Activated CD8-positive, alpha-beta T cell treated with anti-CD3 and anti-CD28 coated beads, Interleukin-2, amount 10 ng/mL, durations not matched to agents 7 days and 5 days (primary cell): ENCODE measurements around the gene GSS. TPM values are rescaled to one million over a fixed set of nuclear protein-coding genes. Genes with fewer than 3 reads are reported as not detected.
A peak's percentile ranks its signal among the peaks of the same experiment; 100 is the strongest.
"Not testable (repeated sequence)": the region's sequence is repeated elsewhere in the genome, so short reads cannot be mapped to it uniquely, and the experiment has no call there.

Experiments
- ATAC-seq: fragments of 150-1000 bp; cut with Tn5 transposase; one replicate; pipeline ENCODE4 v1.10.0; 2021; ENCODE audit warnings: moderate library complexity
- CTCF ChIA-PET: fragments of 350-600 bp; sonication (Branson Sonifier 250); formaldehyde crosslinking; loops from one replicate; lab custom pipeline; 2021; ENCODE audit warnings: antibody characterized with exemption; lab: Charles Lee
- POLR2A ChIA-PET: fragments of 350-600 bp; sonication (Branson Sonifier 250); formaldehyde crosslinking; loops from one replicate; lab custom pipeline; 2021; ENCODE audit warnings: antibody characterized with exemption; lab: Charles Lee
- DNase-seq: peaks from one replicate; pipeline ENCODE4 v3.0.0-alpha.2; 2020
- H3K27ac Mint-ChIP-seq: one replicate; pipeline ENCODE4 v1.8.0; 2021; ENCODE audit warnings: mild to moderate bottlenecking, mixed read lengths
- H3K27me3 Mint-ChIP-seq: one replicate; pipeline ENCODE4 v1.8.0; 2021; ENCODE audit warnings: low read depth, mixed read lengths
- H3K36me3 Mint-ChIP-seq: one replicate; pipeline ENCODE4 v1.8.0; 2021; ENCODE audit warnings: low read depth, mixed read lengths
- H3K4me1 Mint-ChIP-seq: one replicate; pipeline ENCODE4 v1.8.0; 2021; ENCODE audit warnings: low read depth, mixed read lengths
- H3K4me3 Mint-ChIP-seq: one replicate; pipeline ENCODE4 v1.8.0; 2021; ENCODE audit warnings: mild to moderate bottlenecking, mixed read lengths
- H3K9me3 Mint-ChIP-seq: one replicate; pipeline ENCODE4 v1.8.0; 2022; ENCODE audit warnings: mixed read lengths; ENCODE audit not compliant: insufficient read depth
- total RNA-seq, 2 experiments: library from RNA; stranded (reverse); gene quantifications; one replicate each; pipeline ENCODE4 v1.2.3, GENCODE V29; 2021

Gene GSS
- total RNA-seq, 2 experiments from 2014 or later: 55.1 to 55.6 TPM

DNA sequence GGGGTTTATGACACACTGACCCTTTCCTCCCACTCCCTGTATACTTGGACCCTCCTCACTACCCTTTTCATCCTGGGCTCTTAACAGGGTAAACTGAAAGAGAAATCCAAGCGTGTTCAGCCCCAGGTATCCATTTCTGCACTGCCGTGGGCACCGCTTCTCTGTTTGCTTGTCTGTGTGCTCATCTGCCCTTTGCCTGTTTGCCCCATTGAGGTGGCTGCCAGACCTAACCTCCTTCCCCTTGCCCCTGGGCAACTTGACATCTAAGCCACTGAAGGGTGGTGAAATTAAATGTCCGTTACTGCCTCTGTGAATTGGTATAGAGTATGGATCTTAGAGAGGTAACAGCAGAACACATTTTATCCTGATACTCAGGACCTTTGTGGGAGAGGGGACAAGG lies 40.5 kb downstream of the GSS start:
- no peaks in the 10 kb centered on the region for H3K27me3 Mint-ChIP-seq
- POLR2A ChIA-PET: no interaction called here
- no peak for ATAC-seq
- CTCF ChIA-PET: no interaction called here
- H3K36me3 Mint-ChIP-seq: peaks cover 22% of the 10 kb centered on the region
- H3K4me1 Mint-ChIP-seq: peaks cover 22% of the 10 kb centered on the region
- no peaks in the 10 kb centered on the region for H3K9me3 Mint-ChIP-seq
- no peak overlapping the region for H3K4me3 Mint-ChIP-seq
- no peak for DNase-seq
- no peak overlapping the region for H3K27ac Mint-ChIP-seq

DNA sequence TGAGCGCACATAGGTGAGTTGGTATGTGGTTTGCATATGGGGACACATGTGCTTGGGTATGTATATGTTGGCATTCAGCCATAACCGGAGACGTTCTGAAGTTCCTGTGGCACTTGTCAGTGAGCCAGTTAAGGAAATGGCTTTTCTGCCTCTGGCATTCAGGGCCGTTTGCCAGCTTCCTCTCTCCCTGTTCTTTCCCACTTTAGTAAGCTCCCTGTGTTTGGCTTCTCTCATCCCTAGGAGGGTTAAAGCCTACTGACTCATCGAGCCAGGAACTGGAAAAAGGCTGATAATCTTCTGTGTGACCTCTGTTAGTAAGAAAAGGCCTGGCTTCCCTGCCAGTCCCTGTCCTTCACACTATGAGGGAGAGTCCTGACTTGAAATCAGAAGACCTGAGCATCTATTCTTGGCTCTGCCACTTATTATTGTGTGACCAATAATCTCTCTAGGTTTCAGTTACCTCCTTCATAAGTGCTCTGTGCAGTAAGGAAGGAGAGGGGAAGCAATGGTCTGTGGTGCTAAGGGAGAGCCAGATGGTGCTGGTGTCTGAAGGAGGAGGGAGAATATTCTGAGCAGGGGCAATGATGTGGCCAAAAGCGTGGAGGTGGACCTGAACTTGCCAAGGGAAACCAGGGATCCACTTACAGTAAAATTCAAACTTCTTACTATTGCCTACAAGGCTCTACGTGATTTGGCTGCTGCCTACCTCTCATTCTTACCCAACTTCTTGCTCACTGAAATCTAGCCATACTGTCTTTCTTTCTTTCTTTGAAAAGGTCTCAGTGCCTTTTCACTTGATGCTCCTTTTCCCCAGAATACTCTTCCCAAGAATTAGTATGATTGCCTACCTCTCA lies 47.8 kb downstream of the GSS start:
- Mint-ChIP-seq H3K4me1 (peaks cover 7% of the 10 kb centered on the region), H3K27ac (peak overlapping the region; percentile 43), H3K9me3 (no peaks in the 10 kb centered on the region), H3K27me3 (no peaks in the 10 kb centered on the region), H3K36me3 (peaks cover 3% of the 10 kb centered on the region), H3K4me3 (no peak overlapping the region)
- no peak for DNase-seq
- ATAC-seq: no peak
- POLR2A ChIA-PET: no interaction called here
- CTCF ChIA-PET: no interaction called here

DNA sequence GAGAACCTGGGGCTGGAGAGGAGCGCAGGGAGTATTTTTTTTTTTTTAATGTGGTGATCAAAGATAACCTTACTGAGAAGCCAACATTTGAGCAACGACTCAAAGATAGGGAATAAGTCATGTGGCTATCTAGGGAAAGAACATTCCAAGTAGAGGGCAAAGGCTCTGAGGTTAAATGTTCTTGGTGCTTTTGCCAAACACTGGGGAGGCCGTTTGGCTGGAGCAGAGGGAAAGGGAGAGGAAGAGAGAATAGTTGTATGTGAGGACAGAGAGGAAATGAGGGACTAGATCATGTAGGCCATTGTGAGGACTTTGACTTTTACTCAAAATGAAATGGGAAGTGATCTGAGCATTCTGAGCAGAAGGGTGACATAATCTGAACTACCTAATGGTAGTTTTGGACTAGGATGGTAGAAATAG lies 51.4 kb downstream of the GSS start:
- H3K27me3 Mint-ChIP-seq: no peaks in the 10 kb centered on the region
- ChIA-PET CTCF (no interaction called here), POLR2A (no interaction called here)
- DNase-seq (no peak), ATAC-seq (no peak)
- H3K27ac Mint-ChIP-seq: no peak overlapping the region
- H3K4me1 Mint-ChIP-seq: peaks cover 7% of the 10 kb centered on the region
- H3K36me3 Mint-ChIP-seq: peaks cover 5% of the 10 kb centered on the region
- no peaks in the 10 kb centered on the region for H3K9me3 Mint-ChIP-seq
- H3K4me3 Mint-ChIP-seq: no peak overlapping the region

DNA sequence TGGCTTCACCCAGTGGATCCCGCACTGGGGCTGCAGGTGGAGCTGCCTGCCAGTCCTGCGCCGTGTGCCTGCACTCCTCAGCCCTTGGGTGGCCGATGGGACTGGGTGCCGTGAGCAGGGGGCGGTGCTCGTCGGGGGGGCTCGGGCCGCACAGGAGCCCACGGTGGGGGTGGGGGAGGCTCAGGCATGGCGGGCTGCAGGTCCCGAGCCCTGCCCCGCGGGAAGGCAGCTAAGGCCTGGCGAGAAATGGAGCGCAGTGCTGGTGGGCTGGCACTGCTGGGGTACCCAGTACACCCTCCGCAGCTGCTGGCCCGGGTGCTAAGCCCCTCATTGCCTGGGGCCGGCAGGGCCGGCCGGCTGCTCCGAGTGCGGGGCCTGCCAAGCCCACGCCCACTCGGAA lies 56.9 kb downstream of the GSS start:
- ATAC-seq, DNase-seq, H3K9me3 Mint-ChIP-seq, H3K4me3 Mint-ChIP-seq, H3K27me3 Mint-ChIP-seq, POLR2A ChIA-PET, CTCF ChIA-PET, H3K27ac Mint-ChIP-seq, H3K4me1 Mint-ChIP-seq: not testable (repeated sequence)
- peaks cover 10% of the 10 kb centered on the region for H3K36me3 Mint-ChIP-seq

DNA sequence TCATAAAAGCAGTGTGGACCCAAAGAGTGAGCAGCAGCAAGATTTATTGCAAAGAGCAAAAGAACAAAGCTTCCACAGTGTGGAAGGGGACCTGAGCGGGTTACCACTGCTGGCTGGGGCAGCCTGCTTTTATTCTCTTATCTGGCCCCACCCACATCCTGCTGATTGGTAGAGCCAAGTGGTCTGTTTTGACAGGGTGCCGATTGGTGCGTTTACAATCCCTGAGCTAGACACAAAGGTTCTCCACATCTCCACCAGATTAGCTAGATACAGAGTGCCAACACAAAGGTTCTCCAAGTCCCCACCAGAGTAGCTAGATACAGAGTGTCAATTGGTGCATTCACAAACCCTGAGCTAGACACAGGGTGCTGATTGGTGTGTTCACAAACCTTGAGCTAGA lies 57.5 kb downstream of the GSS start:
- POLR2A ChIA-PET, H3K4me3 Mint-ChIP-seq, H3K27ac Mint-ChIP-seq, DNase-seq, H3K4me1 Mint-ChIP-seq, H3K27me3 Mint-ChIP-seq, ATAC-seq, H3K9me3 Mint-ChIP-seq, CTCF ChIA-PET: not testable (repeated sequence)
- H3K36me3 Mint-ChIP-seq: peaks cover 10% of the 10 kb centered on the region

DNA sequence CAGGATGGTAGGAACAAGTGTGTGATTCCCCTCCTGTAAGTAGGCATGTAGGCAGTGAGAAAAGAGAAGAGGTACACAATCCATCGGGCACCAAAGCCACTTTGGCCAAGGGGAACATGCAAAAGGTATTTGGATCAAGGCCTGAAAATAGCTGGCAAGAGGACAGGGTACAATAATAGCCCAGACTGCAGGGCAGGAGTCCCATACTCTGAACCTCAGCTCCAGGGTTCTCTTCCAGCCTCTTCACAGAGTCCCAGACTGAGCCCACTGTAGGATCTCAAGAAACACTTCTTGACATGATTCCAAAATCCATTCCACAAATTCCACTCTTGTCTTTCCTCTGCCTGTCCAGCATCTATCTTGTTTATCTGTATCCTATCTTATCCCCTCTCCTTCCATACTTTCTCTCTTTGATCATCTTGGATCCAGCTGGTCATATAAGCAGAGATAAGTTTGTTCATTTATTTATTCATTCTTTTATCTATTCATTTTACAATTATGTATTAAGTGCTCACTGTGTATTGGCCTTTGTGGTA lies 59.5 kb downstream of the GSS start:
- ChIA-PET POLR2A (no interaction called here), CTCF (interaction anchor here (1.2 kb wide), 1 partner anchor 20 kb away, joined by 4 read pairs; the partner anchor contains the start of gene ACSS2)
- Mint-ChIP-seq H3K27me3 (no peaks in the 10 kb centered on the region), H3K27ac (no peak overlapping the region), H3K9me3 (no peaks in the 10 kb centered on the region), H3K36me3 (peaks cover 13% of the 10 kb centered on the region), H3K4me1 (peaks cover 23% of the 10 kb centered on the region), H3K4me3 (no peak overlapping the region)
- ATAC-seq (no peak), DNase-seq (no peak)

DNA sequence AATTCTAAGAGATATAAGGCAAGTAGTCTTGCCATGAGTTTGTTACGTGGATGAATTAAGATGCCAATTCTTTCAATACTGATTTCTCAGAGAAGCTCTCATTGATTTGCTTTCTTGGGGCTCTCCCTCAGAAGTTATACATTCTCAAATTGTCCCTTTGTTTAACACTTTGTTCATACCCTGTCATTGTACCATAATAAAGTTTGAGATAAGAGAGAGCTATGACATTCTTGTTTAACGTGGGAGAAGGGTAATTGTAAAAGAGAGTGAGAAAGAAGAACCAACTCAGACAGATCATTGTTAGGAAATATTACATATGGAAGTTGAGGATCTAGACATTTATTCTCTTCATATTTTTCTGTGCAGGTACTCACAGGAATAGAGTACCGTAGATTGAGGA lies 60.1 kb downstream of the GSS start:
- Mint-ChIP-seq H3K4me3 (no peak overlapping the region), H3K27ac (no peak overlapping the region), H3K36me3 (peaks cover 12% of the 10 kb centered on the region), H3K9me3 (no peaks in the 10 kb centered on the region), H3K27me3 (no peaks in the 10 kb centered on the region), H3K4me1 (peaks cover 27% of the 10 kb centered on the region)
- POLR2A ChIA-PET: no interaction called here
- CTCF ChIA-PET: interaction anchor here (0.7 to 1.2 kb wide), 3 partner anchors 13 to 21 kb away, joined by 3 to 4 read pairs (median 3); partner anchors contain the start of gene ACSS2
- no peak for ATAC-seq
- no peak for DNase-seq

DNA sequence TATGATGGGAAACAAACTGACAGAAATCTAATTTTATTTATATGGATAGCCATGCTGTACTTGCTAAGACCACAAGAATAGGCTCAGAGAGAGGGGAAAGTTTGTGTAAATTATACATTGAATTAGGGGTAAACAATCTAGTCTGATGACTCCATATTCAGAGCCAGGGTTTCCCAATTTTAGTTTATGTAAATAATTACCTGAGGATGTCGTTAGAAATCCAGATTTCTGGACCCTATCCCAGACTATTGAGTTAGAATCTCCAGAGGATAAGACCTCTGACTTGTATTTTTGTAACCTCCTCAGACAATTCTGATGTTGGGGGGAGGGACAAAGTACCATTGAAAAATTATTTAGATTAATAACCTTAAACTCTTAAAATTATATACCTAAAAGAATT lies 60.9 kb downstream of the GSS start:
- ATAC-seq (no peak), DNase-seq (no peak)
- Mint-ChIP-seq H3K27me3 (no peaks in the 10 kb centered on the region), H3K9me3 (no peaks in the 10 kb centered on the region), H3K36me3 (peaks cover 9% of the 10 kb centered on the region), H3K4me3 (no peak overlapping the region), H3K4me1 (peaks cover 33% of the 10 kb centered on the region), H3K27ac (no peak overlapping the region)
- ChIA-PET POLR2A (no interaction called here), CTCF (interaction anchor here (1.0 kb wide), 1 partner anchor 12 kb away, joined by 3 read pairs; no protein-coding TSS in a partner anchor)

DNA sequence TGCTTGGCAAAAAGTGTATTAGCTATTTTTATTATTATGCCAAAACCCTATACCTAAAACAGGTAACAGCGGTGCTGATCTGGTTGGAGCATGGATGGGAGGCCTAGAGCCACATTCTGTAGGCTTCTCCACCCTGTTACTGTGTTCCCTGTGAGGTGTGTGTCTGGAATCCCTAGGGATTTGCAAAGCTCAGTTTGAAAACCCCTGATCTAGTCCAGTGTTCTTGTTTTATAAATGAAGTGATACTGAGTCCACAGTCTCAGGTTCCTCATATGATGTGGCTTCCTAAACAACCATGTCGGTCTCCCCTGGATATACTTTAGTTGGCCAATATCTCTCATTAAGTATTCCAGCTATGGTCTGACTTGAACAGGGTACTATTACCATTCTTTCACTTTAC lies 62.9 kb downstream of the GSS start:
- Mint-ChIP-seq H3K27me3 (no peaks in the 10 kb centered on the region), H3K4me1 (peaks cover 33% of the 10 kb centered on the region), H3K27ac (no peak overlapping the region), H3K9me3 (no peaks in the 10 kb centered on the region), H3K36me3 (peaks cover 10% of the 10 kb centered on the region), H3K4me3 (no peak overlapping the region)
- ChIA-PET POLR2A (interaction anchor here (0.7 kb wide), 1 partner anchor 11 kb away, joined by 3 read pairs; no protein-coding TSS in a partner anchor), CTCF (interaction anchor here (1.6 to 3.3 kb wide), 3 partner anchors 12 to 19 kb away, joined by 5 to 17 read pairs (median 8); partner anchors contain the start of gene ACSS2)
- DNase-seq (no peak), ATAC-seq (no peak)

DNA sequence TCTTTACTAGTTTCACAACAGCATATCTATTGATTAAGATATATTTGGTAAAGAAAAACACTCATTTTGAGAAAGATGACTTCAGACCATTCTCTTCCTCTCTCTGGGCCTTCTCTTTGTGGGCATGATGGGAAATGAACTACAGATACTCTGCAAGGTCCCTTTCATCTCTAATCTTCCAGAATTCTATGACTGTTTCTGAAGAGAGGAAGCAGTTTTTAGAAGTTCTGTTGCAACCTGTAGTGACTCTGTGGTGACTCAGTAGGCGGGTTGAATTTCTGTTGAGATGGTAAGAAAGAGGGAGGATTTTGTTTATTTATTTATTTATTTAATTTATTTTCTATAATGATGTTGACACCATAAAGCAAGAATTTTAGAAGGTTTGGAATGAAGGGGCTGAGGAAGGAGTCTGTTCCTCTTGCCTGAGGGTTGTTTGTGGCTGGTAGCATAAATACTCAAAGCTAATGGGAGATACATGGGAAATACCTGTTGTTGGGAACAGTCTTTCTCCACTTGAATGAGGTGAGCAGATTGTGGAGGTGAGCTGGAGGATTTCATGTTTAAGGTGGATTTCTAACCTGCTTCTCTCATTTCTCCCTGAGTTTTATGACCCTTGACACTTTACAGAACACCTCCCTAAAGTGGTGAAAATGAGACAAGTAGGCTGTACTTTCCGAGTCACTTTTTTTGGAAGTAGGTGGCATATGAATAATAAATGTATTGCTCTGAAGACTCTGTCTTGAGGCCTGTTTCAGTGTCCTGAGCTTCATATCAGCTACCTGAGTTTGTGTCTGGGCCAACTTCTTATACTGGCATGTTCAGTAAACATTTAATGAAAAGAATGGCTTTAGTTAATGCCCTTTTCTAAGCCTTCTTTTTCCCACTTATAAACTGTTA lies 64.2 kb downstream of the GSS start:
- Mint-ChIP-seq H3K4me3 (no peak overlapping the region), H3K36me3 (peaks cover 10% of the 10 kb centered on the region), H3K4me1 (peaks cover 33% of the 10 kb centered on the region), H3K9me3 (no peaks in the 10 kb centered on the region), H3K27ac (peak overlapping the region; percentile 27), H3K27me3 (no peaks in the 10 kb centered on the region)
- POLR2A ChIA-PET: interaction anchor here (1.1 kb wide), 1 partner anchor 15 kb away, joined by 3 read pairs; the partner anchor contains the start of gene ACSS2
- DNase-seq (no peak), ATAC-seq (peak; percentile 73)
- CTCF ChIA-PET: interaction anchor here (0.8 to 3.3 kb wide), 5 partner anchors 11 to 64 kb away, joined by 3 to 17 read pairs (median 5); partner anchors contain the start of genes ACSS2, GGT7, GSS and MYH7B

DNA sequence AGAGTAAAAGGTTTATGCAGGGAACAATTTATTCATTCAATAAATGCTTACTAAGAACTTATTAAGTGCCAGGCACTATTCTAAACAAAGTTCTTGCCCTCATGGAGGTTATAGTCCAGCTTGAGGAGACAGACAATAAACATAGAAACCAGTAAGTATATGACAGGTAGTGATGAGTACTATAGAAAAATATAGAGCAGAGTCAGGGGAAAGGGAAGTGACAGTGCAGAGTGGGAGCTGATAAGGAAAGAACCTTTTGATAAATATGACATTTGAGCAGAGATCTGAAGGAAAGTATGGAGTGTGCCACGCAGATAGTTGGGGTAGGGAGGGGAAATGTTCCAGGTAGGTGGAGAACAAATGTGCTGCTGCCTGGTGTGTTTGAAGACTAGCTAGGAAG lies 67.1 kb downstream of the GSS start:
- DNase-seq (no peak), ATAC-seq (no peak)
- Mint-ChIP-seq H3K9me3 (no peaks in the 10 kb centered on the region), H3K27ac (no peak overlapping the region), H3K27me3 (no peaks in the 10 kb centered on the region), H3K4me3 (no peak overlapping the region), H3K4me1 (peaks cover 33% of the 10 kb centered on the region), H3K36me3 (peaks cover 17% of the 10 kb centered on the region)
- ChIA-PET POLR2A (interaction anchor here (0.6 kb wide), 1 partner anchor 13 kb away, joined by 3 read pairs; no protein-coding TSS in a partner anchor), CTCF (interaction anchor here (0.7 to 2.1 kb wide), 3 partner anchors 11 to 14 kb away, joined by 3 to 13 read pairs (median 4); partner anchors contain the start of gene ACSS2)
